DMS 273 (cell line): ENCODE data around the gene ZFYVE27.

ENCODE experiments used
- DNase-seq: peaks from one replicate; lab custom pipeline; 2025; ENCODE audit not compliant: unreplicated experiment; lab: John Stamatoyannopoulos, UW

ZFYVE27 gene

GRCh38 chr10:97736902-97737769, at the start of gene ZFYVE27:
Gene ZFYVE27, plus strand, starts transcription at chr10:97737128. Its CDS starts 1,350 bp downstream, at chr10:97738478.
- DNase-seq, result peak; percentile 95

GRCh38 chr10:97687785-97688781, 48.8 kb upstream of the ZFYVE27 start:
- no peak for DNase-seq

GRCh38 chr10:97689559-97690020, 47.3 kb upstream of the ZFYVE27 start:
- DNase-seq, result no peak

GRCh38 chr10:97690133-97690532, 46.8 kb upstream of the ZFYVE27 start:
- peak; percentile 13 for DNase-seq

GRCh38 chr10:97698072-97698655, 38.8 kb upstream of the ZFYVE27 start:
- DNase-seq, result peak; percentile 88

- peak; percentile 82 for DNase-seq
Observed at GRCh38 chr10:97701438-97702069, 35.4 kb upstream of the ZFYVE27 start.

- DNase-seq, result no peak
Observed at GRCh38 chr10:97703398-97704067, 33.4 kb upstream of the ZFYVE27 start.

GRCh38 chr10:97704341-97704740, 32.6 kb upstream of the ZFYVE27 start:
- no peak for DNase-seq

- DNase-seq, result no peak
Observed at GRCh38 chr10:97705006-97705670, 31.8 kb upstream of the ZFYVE27 start.

GRCh38 chr10:97707134-97707861, 29.6 kb upstream of the ZFYVE27 start:
- DNase-seq, result no peak

GRCh38 chr10:97708167-97708566, 28.8 kb upstream of the ZFYVE27 start:
- no peak for DNase-seq

GRCh38 chr10:97708976-97709946, 27.7 kb upstream of the ZFYVE27 start:
- peak; percentile 73 for DNase-seq

GRCh38 chr10:97711640-97712572, 25.0 kb upstream of the ZFYVE27 start:
- DNase-seq, result no peak

GRCh38 chr10:97713339-97713825, 23.5 kb upstream of the ZFYVE27 start, which contains the start of gene MARVELD1:
Gene MARVELD1, plus strand, starts transcription at chr10:97713730. Its CDS starts 147 bp downstream, at chr10:97713877.
- peak; percentile 81 for DNase-seq

- peak; percentile 76 for DNase-seq
Observed at GRCh38 chr10:97713826-97714400, 23.0 kb upstream of the ZFYVE27 start.
